ENCODE data around the gene NUDT15.

NUDT15 gene

GRCh38 chr13:48072304-48072703 lies 34.8 kb downstream of the NUDT15 start:
- no peak overlapping the region for H3K27ac ChIP-seq
- no peak overlapping the region for H3K4me2 ChIP-seq
- no peaks in the 10 kb centered on the region for H3K27me3 ChIP-seq (ENCODE audit: insufficient read depth, low read depth)
- H2AFZ ChIP-seq (ENCODE audit: low read depth): no peak overlapping the region
- no peaks in the 10 kb centered on the region for H3K79me2 ChIP-seq (ENCODE audit: insufficient read depth, low read depth)
- H3K4me1 ChIP-seq (ENCODE audit: low read depth, poor library complexity, severe bottlenecking): no peaks in the 10 kb centered on the region
- no peaks in the 10 kb centered on the region for H3K36me3 ChIP-seq (ENCODE audit: insufficient read depth)
- no peak overlapping the region for H3K4me3 ChIP-seq (IDR thresholded peaks at IDR 0.05; ENCODE audit: insufficient read depth, low read depth, low read length)
- TF ChIP-seq CTCF (conservative IDR thresholded peaks at IDR 0.05; ENCODE audit: low read depth, low read length): no peak
- H3K9ac ChIP-seq: no peak overlapping the region
- H4K20me1 ChIP-seq (ENCODE audit: insufficient read depth): 0 out of 2 replicates have a peak, but pooled peaks cover under 1% of the 10 kb centered on the region

DNA sequence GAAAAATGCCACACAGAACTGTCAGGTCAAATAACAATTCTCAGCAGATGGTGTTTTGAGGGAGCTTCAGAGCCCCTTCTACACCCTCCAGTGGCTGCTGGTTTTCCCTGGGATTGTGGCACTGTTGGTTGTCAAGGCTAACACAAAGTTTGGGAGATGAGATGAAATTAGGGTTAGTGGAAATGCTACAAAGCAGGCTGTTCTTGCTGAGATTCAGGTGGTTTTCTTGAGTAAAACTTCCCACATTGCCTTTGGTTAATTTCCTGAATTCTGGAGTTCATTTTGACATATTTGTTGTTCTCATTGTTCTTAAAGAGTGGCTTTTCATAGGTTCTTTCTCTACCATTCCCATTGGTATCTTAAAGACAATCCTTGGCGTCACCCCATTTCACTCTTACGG lies 35.3 kb downstream of the NUDT15 start:
- Histone ChIP-seq H3K4me1 (ENCODE audit: low read depth, poor library complexity, severe bottlenecking) (peaks cover 5% of the 10 kb centered on the region), H3K27ac (no peak overlapping the region), H4K20me1 (ENCODE audit: insufficient read depth) (0 out of 2 replicates have a peak, but pooled peaks cover 6% of the 10 kb centered on the region), H3K4me2 (no peak overlapping the region), H3K27me3 (ENCODE audit: insufficient read depth, low read depth) (no peaks in the 10 kb centered on the region), H3K4me3 (IDR thresholded peaks at IDR 0.05; ENCODE audit: insufficient read depth, low read depth, low read length) (no peak overlapping the region), H2AFZ (ENCODE audit: low read depth) (no peak overlapping the region), H3K36me3 (ENCODE audit: insufficient read depth) (no peaks in the 10 kb centered on the region), H3K9ac (no peak overlapping the region), H3K79me2 (ENCODE audit: insufficient read depth, low read depth) (no peaks in the 10 kb centered on the region)
- TF ChIP-seq CTCF (conservative IDR thresholded peaks at IDR 0.05; ENCODE audit: low read depth, low read length): no peak

- no peaks in the 10 kb centered on the region for H3K36me3 ChIP-seq (ENCODE audit: insufficient read depth)
- H2AFZ ChIP-seq (ENCODE audit: low read depth): no peak overlapping the region
- TF ChIP-seq CTCF (conservative IDR thresholded peaks at IDR 0.05; ENCODE audit: low read depth, low read length): no peak
- H3K27ac ChIP-seq: no peak overlapping the region
- no peak overlapping the region for H3K4me3 ChIP-seq (IDR thresholded peaks at IDR 0.05; ENCODE audit: insufficient read depth, low read depth, low read length)
- no peak overlapping the region for H3K9ac ChIP-seq
- H3K27me3 ChIP-seq (ENCODE audit: insufficient read depth, low read depth): no peaks in the 10 kb centered on the region
- H3K79me2 ChIP-seq (ENCODE audit: insufficient read depth, low read depth): no peaks in the 10 kb centered on the region
- 0 out of 2 replicates have a peak, but pooled peaks cover 8% of the 10 kb centered on the region for H4K20me1 ChIP-seq (ENCODE audit: insufficient read depth)
- peaks cover 17% of the 10 kb centered on the region for H3K4me1 ChIP-seq (ENCODE audit: low read depth, poor library complexity, severe bottlenecking)
- no peak overlapping the region for H3K4me2 ChIP-seq
Observed at GRCh38 chr13:48074006-48074405, 36.5 kb downstream of the NUDT15 start.

DNA sequence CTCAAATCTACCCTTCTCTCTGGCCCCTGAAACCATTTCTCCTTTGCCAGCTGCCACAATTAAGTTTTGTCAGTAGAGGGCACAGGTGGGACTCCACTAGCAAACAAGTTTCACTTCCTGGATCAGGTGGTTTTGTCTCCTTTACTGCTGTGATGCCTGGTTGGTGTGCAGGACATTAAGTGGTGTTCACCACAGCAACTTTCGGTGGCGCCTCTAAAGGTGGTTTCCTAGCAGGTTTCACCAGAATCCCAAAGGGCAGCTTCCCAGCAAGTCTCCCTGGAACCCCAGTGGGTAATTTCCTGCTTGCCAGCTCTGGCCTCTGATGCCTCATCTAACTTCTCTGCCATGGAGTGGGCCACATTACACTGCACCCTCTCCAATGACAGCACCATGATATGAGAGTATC lies 40.7 kb downstream of the NUDT15 start:
- TF ChIP-seq CTCF (conservative IDR thresholded peaks at IDR 0.05; ENCODE audit: low read depth, low read length): peak; percentile 55
- H3K4me3 ChIP-seq (IDR thresholded peaks at IDR 0.05; ENCODE audit: insufficient read depth, low read depth, low read length): no peak overlapping the region
- peak overlapping the region; percentile 36; the same call in 1 of the 2 replicates for H3K4me2 ChIP-seq
- no peak overlapping the region for H2AFZ ChIP-seq (ENCODE audit: low read depth)
- peaks cover 23% of the 10 kb centered on the region for H3K4me1 ChIP-seq (ENCODE audit: low read depth, poor library complexity, severe bottlenecking)
- peak overlapping the region; percentile 48; the same call in 1 of the 2 replicates for H3K27ac ChIP-seq
- no peak overlapping the region for H3K9ac ChIP-seq
- no peaks in the 10 kb centered on the region for H3K27me3 ChIP-seq (ENCODE audit: insufficient read depth, low read depth)
- H3K79me2 ChIP-seq (ENCODE audit: insufficient read depth, low read depth): no peaks in the 10 kb centered on the region
- H4K20me1 ChIP-seq (ENCODE audit: insufficient read depth): 0 out of 2 replicates have a peak, but pooled peaks cover 8% of the 10 kb centered on the region
- H3K36me3 ChIP-seq (ENCODE audit: insufficient read depth): no peaks in the 10 kb centered on the region

Data from KMS-11 (cell line).